Measurements from ENCODE around the gene ATF4. TPM values are rescaled to one million over a fixed set of nuclear protein-coding genes. Genes with fewer than 3 reads are reported as not detected.

ATF4 gene
- total and polyA plus RNA-seq, 2 of the 13 experiments (the other 11 are each of a cell fraction or from before 2014, with no cell fraction given): 486 to 1,297 TPM

DNA sequence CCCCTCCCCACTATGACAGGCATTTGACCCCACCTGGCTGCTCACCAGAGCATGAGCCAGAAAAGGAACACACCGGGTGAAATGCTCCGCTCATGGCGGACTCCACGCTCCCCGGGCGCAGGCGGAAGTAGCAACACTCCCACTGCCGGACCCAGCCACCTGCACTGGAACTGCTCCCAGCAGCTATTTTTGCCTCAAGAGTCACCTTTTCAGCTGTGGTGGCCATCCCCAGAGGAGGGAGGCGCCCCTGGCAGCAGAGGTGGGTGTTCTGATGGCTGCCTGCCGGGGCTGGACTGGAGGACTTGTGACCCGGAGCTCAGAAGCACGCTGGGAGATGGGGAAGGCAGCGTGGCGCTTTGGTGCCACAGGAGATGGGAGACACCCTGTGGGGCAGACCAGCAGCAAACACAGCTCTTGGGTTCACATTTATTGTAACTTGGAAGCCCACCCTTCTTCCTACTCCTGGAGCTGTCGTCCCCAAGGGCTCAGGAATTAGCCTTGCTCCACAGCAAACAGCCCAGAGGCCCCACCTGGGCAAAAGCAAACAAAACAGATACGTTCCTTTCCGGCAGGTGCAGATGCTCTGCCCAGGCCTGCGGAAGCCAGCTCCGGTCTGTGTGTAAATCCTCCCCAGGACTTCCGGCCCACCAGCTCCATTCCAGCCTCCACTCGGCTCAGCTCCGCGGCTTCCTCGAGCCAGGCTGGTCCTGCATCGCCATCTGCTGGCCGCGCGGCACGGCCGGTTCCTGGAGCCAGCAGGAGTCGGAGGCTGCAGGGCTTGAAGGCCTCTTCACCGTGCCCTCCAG is 8.5 kb downstream of the ATF4 start (continued):
- TF ChIP-seq SCMH1 (CRISPR knock-in tag; IDR thresholded peaks at IDR 0.05; ENCODE audit: borderline replicate concordance) (no peak), ZNF761 (CRISPR knock-in tag; conservative IDR thresholded peaks at IDR 0.05) (no peak), ZNF354B (CRISPR knock-in tag; IDR thresholded peaks at IDR 0.05) (no peak), FOXK1 (CRISPR knock-in tag; IDR thresholded peaks at IDR 0.05; ENCODE audit: borderline replicate concordance, low read depth) (peak; percentile 71; the same call in 1 of the 2 replicates), MIXL1 (CRISPR knock-in tag; IDR thresholded peaks at IDR 0.05) (peak; percentile 53; the same call in 1 of the 2 replicates), MBD4 (IDR thresholded peaks at IDR 0.05; ENCODE audit: borderline replicate concordance, low read length) (no peak), ZNF749 (CRISPR knock-in tag; IDR thresholded peaks at IDR 0.05; ENCODE audit: borderline replicate concordance) (no peak), ZNF232 (CRISPR knock-in tag; IDR thresholded peaks at IDR 0.05; ENCODE audit: borderline replicate concordance) (no peak), MAF1 (CRISPR knock-in tag; IDR thresholded peaks at IDR 0.05; ENCODE audit: borderline replicate concordance) (no peak), DNMT1 (CRISPR knock-in tag; IDR thresholded peaks at IDR 0.05) (peak; percentile 76; the same call in 1 of the 2 replicates), DNMT3B (CRISPR knock-in tag; conservative IDR thresholded peaks at IDR 0.05) (0 out of 2 replicates have a peak, but pooled peaks have one; percentile 54), ZNF282 (IDR thresholded peaks at IDR 0.05; ENCODE audit: partially characterized antibody) (no peak), CC2D1A (CRISPR knock-in tag; IDR thresholded peaks at IDR 0.05) (peak; percentile 67; the same call in 1 of the 2 replicates), GPN1 (CRISPR knock-in tag; IDR thresholded peaks at IDR 0.05; ENCODE audit: borderline replicate concordance) (no peak), KLF16 (CRISPR knock-in tag; IDR thresholded peaks at IDR 0.05) (peak in 1 of 2 experiments; percentile 94; a peak in 2 of 4 replicates), ZZZ3 (CRISPR knock-in tag; IDR thresholded peaks at IDR 0.05; ENCODE audit: borderline replicate concordance) (0 out of 2 replicates have a peak, but pooled peaks have one; percentile 47), MAFF (IDR thresholded peaks at IDR 0.05; ENCODE audit: low read depth, low read length) (no peak)
- TF ChIP-seq, protein P1, sequence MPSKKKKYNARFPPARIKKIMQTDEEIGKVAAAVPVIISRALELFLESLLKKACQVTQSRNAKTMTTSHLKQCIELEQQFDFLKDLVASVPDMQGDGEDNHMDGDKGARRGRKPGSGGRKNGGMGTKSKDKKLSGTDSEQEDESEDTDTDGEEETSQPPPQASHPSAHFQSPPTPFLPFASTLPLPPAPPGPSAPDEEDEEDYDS (CRISPR knock-in tag; IDR thresholded peaks at IDR 0.05): no peak
- TF ChIP-seq, protein P2, sequence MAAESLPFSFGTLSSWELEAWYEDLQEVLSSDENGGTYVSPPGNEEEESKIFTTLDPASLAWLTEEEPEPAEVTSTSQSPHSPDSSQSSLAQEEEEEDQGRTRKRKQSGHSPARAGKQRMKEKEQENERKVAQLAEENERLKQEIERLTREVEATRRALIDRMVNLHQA (CRISPR knock-in tag; IDR thresholded peaks at IDR 0.05): no peak
- TF ChIP-seq, protein P3, sequence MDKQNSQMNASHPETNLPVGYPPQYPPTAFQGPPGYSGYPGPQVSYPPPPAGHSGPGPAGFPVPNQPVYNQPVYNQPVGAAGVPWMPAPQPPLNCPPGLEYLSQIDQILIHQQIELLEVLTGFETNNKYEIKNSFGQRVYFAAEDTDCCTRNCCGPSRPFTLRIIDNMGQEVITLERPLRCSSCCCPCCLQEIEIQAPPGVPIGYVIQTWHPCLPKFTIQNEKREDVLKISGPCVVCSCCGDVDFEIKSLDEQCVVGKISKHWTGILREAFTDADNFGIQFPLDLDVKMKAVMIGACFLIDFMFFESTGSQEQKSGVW (CRISPR knock-in tag; IDR thresholded peaks at IDR 0.05; ENCODE audit: borderline replicate concordance): no peak
- TF ChIP-seq, protein P4, sequence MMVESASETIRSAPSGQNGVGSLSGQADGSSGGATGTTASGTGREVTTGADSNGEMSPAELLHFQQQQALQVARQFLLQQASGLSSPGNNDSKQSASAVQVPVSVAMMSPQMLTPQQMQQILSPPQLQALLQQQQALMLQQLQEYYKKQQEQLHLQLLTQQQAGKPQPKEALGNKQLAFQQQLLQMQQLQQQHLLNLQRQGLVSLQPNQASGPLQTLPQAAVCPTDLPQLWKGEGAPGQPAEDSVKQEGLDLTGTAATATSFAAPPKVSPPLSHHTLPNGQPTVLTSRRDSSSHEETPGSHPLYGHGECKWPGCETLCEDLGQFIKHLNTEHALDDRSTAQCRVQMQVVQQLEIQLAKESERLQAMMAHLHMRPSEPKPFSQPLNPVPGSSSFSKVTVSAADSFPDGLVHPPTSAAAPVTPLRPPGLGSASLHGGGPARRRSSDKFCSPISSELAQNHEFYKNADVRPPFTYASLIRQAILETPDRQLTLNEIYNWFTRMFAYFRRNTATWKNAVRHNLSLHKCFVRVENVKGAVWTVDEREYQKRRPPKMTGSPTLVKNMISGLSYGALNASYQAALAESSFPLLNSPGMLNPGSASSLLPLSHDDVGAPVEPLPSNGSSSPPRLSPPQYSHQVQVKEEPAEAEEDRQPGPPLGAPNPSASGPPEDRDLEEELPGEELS (CRISPR knock-in tag; IDR thresholded peaks at IDR 0.05): peak; percentile 75
- TF ChIP-seq, protein P5, sequence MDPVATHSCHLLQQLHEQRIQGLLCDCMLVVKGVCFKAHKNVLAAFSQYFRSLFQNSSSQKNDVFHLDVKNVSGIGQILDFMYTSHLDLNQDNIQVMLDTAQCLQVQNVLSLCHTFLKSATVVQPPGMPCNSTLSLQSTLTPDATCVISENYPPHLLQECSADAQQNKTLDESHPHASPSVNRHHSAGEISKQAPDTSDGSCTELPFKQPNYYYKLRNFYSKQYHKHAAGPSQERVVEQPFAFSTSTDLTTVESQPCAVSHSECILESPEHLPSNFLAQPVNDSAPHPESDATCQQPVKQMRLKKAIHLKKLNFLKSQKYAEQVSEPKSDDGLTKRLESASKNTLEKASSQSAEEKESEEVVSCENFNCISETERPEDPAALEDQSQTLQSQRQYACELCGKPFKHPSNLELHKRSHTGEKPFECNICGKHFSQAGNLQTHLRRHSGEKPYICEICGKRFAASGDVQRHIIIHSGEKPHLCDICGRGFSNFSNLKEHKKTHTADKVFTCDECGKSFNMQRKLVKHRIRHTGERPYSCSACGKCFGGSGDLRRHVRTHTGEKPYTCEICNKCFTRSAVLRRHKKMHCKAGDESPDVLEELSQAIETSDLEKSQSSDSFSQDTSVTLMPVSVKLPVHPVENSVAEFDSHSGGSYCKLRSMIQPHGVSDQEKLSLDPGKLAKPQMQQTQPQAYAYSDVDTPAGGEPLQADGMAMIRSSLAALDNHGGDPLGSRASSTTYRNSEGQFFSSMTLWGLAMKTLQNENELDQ (CRISPR knock-in tag; IDR thresholded peaks at IDR 0.05; ENCODE audit: borderline replicate concordance): 0 out of 2 replicates have a peak, but pooled peaks have one; percentile 68

All from HepG2 (cell line).